GM19328 (cell line): ENCODE measurements around the gene BPIFB2.
"Not testable (repeated sequence)": the region's sequence is repeated elsewhere in the genome, so short reads cannot be mapped to it uniquely, and the experiment has no call there.

Experiments
- ATAC-seq: cut with Tn5 transposase; IDR thresholded peaks from one replicate; pipeline ENCODE4 v1.9.1; 2021; ENCODE audit warnings: mild to moderate bottlenecking, moderate library complexity; ENCODE audit not compliant: unreplicated experiment

Gene BPIFB2

GRCh38 chr20:33034115-33034514 lies 26.6 kb downstream of the BPIFB2 start:
- no peak for ATAC-seq

DNA sequence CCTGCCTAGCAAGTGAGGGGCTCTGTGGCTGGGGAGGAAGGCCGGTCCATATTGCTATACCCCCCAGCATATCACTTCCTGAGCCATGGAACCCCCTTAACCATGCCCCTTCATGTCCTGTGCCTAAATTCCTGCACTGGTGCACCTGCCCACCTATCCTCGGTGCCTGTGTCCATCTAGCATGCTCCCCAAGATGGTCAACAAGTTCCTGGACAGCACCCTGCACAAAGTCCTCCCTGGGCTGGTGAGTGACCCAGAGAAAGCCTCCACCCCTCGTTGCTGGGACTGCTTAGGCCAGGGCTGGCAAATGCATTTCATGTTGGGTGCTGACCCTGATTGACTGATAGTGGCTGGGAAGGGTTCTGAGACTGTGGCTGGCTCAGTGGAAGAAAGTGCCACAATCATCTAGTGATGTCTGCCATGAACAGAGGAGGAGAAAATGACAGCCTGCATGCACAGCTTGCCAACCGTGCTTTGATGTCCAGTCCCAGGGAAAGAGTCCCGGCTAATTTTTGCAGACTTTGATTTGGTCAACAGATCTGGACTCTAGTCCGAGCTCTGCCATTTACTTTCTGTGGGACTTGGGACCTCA lies 27.5 kb downstream of the BPIFB2 start:
- no peak for ATAC-seq

GRCh38 chr20:33037456-33037855 lies 30.0 kb downstream of the BPIFB2 start:
- ATAC-seq: no peak

DNA sequence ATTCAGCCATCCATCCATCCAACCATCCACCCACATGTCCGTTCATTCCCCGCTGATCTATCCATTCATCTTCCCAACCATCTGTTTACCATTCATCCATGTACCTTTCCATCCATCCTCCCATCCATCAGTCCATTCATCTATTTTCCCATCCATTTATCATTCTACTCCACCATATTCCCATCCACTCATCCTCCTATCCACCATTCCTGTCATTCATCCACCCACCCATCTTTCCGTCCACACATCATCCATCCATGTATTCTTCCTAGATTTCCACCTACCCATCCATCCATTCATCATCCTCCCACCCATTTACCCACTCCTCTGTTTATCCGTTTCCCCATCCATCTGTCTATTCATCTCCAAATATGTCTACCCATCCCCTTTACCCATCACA lies 30.7 kb downstream of the BPIFB2 start:
- no peak for ATAC-seq

GRCh38 chr20:33042430-33042829 lies 34.9 kb downstream of the BPIFB2 start:
- no peak for ATAC-seq

DNA sequence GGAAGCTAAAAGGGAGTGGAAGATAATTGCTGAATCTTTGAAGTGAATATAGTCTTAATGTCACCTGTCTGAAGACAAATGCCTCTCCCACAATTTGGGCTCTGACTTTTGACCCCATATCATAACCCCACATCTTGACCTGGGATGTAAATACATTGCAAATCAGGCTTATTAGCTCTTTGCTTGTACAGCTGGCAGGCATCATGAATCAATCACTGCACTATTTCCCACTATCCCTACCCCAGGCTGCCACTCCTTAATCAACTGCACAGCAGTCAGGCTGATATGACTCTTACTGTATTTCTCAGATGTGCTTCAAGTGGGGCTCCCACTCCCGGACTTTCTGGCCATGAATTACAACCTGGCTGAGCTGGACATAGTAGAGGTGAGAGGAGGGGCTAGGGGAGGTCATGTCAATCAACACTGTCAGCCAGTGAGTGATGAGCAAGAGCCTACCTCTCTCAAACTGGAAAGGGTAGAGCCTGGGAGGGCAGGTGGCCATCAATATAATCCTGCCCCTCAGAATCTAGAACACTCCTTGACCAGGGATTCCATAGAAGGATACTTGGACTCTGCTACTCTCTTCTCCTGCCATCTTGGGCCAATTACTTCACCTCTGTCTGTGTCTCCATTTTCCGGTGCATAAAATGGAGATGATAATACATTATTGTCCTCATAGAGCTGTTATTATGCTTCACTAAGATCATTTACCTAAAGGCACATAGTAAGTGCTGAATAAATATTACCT lies 35.7 kb downstream of the BPIFB2 start:
- no peak for ATAC-seq

GRCh38 chr20:33043731-33044181 lies 36.3 kb downstream of the BPIFB2 start:
- ATAC-seq: no peak

DNA sequence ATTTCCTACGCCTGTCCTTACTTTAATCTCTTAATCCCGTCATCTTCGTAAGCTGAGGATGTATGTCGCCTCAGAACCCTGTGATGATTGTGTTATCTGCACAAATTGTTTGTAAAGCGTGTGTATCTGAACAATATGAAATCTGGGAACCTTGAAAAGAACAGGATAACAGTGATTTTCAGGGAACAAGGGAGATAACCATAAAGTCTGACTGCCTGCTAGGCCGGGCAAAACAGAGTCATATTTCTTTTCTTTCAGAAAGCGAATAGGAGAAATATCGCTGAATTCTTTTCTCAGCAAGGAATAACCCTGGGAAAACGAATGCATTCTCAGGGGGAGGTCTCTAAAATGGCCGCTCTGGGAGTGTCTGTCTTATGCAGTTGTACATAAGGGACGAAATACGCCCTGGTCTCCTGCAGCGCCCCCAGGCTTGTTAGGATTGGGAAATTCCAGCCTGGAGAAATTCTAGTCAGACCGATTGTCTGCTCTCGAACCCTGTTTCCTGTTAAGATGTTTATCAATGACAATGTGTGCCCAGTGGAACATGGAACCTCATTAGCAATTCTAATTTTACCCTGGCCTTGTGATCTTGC lies 37.7 kb downstream of the BPIFB2 start:
- not testable (repeated sequence) for ATAC-seq

- ATAC-seq: no peak
Observed at GRCh38 chr20:33046412-33046811, 38.9 kb downstream of the BPIFB2 start.

- no peak for ATAC-seq
Observed at GRCh38 chr20:33051333-33051732, 43.8 kb downstream of the BPIFB2 start.

- no peak for ATAC-seq
Observed at GRCh38 chr20:33053291-33054106, 46.0 kb downstream of the BPIFB2 start, which contains the start of gene BPIFB3. Gene BPIFB3, plus strand, starts transcription at chr20:33053903. Its CDS starts 1,533 bp downstream, at chr20:33055436.

DNA sequence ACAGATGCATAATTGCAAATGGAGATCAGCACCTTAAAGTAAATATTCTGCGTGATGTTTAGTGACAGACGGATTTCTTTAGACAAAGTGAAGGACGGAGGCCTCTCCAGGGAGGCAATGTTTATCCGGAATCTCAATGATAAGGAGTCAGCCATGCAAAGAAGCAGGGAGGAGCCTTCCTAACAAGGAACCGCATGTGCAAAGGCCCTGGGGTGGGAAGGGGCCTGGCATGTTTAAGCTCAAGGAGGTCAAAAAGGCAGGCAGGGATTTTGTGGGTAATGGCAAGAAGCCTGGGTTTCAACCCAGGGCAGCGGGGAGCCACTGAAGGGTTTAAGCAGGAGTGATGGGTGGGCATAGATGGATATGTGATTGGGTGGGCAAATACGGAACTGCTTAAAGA lies 46.9 kb downstream of the BPIFB2 start:
- ATAC-seq: no peak

DNA sequence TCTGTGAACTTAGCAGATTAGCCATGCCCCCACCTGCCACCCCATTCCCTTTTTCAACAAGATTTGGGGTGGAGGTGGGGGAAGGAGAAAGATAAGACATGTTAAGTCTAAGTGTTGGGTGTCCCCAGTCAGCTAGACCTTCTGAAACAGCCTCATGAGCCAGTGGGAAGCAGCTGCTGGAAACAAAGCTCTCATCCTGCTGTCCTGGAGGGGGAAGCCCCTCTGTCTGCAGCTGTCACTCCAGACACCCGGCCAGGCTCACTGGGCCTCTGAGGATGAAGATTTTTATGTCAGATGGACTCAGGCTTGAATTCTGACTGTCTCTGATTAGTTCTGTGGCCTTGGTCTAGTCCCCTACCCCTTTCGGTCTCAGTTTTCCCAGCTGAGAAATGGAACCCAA lies 47.3 kb downstream of the BPIFB2 start:
- ATAC-seq: no peak

DNA sequence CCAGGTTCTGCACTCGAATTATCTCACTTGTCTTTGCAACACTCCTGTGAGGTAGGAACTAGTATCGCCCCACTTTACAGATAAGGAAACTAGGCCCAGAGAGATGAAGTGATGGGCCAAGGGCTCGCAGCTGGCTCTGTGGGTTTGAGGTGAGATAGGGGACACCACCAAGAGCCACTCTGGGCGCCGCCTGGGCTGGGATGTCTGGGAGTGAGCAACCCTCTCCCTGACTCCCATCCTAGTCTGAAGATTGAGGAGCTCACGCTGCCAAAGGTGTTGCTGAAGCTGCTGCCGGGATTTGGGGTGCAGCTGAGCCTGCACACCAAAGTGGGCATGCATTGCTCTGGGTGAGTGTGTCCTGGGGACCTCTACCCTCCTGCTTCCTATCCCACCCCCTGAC lies 51.6 kb downstream of the BPIFB2 start:
- ATAC-seq: no peak

DNA sequence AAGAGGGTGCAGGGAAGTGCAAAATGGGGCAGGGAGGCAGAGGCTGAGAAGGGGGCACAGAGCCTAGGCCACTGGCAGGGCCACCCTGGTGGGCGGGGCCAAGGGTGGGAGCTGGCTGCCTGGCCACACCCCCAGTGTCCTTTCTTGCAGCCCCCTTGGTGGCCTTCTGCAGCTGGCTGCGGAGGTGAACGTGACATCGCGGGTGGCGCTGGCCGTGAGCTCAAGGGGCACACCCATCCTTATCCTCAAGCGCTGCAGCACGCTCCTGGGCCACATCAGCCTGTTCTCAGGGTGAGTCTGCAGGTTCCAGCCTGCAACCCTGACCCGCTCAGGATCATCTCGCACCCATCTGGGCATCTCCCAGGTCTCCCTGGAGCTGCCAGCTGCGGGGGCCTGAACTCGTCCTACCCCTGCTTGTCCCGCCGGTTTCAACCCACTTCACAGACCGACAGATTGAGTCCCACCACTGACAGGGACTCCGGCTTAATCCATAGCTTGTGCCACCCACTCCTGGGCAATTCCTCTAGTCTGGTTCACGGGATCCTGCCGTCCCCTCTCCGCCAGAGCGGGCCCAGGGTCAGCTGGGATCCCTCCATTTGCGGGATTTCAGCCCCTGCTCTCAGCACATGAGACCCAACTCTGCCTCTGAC lies 52.4 kb downstream of the BPIFB2 start:
- no peak for ATAC-seq

- no peak for ATAC-seq
Observed at GRCh38 chr20:33061658-33062028, 54.1 kb downstream of the BPIFB2 start.

GRCh38 chr20:33062105-33062824 lies 54.8 kb downstream of the BPIFB2 start:
- no peak for ATAC-seq

DNA sequence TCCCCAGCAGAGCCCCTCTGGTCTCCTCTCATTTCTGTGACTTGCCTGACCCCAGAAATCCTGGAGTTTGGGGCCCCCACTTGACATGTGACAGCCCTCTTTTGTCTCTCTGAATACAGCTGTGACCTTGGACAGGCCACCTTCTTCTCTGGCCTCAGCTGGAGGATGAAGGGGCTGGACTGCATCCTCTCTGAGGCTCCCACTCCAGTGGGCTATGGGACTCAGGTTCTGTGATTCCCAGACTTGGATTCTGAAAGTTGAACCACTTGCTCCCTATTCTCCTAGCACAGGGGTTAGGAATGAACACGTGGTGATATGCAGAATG lies 55.3 kb downstream of the BPIFB2 start:
- ATAC-seq: no peak

DNA sequence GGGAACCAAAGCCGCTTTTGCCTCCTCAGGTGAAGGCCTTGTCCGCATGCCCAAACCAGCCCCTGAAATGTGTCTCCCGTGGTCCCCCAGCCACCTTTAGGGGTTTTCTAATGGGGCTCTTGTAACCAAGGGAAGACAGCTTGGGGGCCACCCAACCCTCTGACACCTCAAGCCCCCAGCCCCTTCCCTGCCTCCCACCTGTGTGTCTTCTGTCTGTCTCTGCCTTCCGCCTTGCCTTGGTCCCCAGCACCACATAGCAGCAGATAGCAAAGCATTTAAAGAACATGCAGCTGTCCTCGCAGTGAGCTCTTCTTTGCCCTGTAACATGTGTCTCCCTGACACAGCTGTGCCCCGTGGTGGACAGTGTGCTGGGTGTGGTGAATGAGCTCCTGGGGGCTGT lies 55.8 kb downstream of the BPIFB2 start:
- ATAC-seq: no peak

GRCh38 chr20:33064572-33065287 lies 57.2 kb downstream of the BPIFB2 start:
- ATAC-seq: no peak
